ENCODE results near the gene TCIRG1.
A peak's percentile ranks its signal among the peaks of the same experiment; 100 is the strongest.

Gene TCIRG1

DNA sequence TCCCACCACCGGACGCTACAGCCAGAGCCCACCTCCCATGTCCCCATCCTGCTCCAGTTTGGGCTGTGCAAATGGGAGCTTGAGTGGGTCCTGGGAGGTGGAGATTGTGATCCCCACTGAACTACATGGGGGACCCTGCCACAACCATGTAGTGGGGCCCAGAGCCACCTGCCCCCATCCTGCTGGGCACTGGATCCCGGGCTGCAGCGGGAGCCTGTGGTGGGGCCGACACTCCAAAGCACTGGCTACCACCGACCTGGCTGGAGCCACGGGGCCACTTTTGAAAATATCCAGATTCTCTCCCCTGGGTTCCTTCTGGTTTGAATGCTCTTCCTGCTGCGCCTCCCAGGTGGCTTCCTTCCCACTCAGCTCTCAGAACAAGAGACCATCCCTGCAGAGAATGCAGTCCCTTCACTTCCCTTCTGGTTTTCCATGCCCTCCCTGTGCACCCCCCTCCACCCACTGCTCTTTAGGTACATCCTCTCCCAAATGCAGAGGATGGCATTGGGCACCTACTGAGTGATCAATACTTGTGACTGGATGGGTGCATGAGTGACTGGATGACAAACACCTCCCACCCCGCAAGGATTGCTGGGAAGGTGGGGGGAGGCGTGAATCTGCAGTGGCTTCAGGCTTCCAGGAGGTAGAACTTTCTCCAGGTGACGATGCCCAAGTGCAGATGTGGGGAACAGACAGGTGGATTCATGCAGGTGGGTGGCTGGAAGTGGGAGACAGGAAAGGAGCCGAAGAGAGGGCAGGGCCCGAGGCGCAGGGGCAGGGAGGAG lies 34.1 kb upstream of the TCIRG1 start:
- no peak for DNase-seq (ENCODE audit: low spot score)

DNA sequence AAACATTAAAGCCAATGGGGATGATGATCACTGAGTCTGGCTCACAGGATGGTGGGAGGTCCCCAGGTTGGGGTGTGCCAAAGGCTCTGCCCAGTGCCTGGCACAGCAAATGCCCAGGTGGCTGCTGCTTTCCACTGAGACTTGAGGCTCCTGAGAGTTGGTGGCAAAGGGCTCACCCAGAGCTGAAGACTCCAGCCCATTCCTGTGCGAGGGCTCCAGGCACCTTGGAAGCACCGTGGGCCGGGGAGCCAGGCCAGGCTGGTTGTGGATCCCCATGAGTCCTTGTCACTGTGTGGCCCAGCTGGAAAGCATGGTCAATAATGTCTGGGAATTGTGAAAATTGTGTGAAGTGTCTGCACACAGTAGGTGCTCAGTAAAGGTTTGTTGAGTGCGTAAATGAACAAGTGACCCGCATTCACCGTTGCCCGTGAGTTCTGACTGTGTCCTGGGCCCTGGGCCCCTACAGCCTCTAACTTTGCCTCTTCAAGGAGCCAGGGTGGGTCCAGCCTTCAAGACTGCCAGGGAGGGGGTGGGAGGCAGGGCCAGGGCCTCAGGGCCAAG lies 32.1 kb upstream of the TCIRG1 start:
- no peak for DNase-seq (ENCODE audit: low spot score)

DNA sequence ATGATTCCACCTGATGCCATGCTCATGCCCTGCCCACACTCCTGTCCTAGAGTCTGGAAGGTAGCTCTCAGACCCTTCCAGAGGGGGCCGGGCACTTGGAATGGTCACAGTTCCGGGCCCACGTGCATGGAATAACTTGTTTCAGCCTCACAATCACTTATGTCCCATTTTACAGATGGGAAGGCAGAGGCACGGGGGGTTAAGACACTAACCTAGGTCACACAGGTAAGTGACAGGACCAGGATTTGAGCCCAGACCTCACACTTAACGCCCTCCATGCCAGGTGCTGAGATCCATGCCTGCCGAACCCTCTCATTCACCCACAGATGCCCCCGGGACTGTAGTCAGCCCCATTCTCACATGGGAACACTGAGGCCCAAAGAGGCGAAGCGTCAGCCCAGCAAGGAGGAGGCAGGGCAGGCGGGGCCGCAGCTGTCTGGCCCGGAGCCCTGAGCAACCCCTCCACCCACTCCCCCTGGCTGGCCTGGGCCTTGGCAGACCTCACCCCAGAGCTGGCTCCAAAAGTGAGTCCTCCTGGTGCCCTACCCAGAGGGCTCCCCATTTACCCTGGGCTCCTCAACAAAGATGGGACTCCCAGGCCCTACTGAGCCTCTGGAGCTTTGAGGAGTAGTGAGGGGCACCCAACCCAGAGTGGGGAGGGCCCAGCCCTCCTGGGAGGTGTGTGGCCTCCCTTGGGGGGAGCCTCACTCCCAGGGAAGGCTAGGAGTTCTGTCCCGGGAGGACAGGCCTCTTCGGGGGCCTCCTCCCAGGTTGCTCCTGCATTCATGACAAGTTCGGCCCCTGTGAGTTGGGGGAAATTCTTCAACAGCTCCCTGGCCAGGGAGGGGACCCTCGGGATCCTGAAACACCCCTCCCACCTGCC lies 31.1 kb upstream of the TCIRG1 start:
- no peak for DNase-seq (ENCODE audit: low spot score)

DNA sequence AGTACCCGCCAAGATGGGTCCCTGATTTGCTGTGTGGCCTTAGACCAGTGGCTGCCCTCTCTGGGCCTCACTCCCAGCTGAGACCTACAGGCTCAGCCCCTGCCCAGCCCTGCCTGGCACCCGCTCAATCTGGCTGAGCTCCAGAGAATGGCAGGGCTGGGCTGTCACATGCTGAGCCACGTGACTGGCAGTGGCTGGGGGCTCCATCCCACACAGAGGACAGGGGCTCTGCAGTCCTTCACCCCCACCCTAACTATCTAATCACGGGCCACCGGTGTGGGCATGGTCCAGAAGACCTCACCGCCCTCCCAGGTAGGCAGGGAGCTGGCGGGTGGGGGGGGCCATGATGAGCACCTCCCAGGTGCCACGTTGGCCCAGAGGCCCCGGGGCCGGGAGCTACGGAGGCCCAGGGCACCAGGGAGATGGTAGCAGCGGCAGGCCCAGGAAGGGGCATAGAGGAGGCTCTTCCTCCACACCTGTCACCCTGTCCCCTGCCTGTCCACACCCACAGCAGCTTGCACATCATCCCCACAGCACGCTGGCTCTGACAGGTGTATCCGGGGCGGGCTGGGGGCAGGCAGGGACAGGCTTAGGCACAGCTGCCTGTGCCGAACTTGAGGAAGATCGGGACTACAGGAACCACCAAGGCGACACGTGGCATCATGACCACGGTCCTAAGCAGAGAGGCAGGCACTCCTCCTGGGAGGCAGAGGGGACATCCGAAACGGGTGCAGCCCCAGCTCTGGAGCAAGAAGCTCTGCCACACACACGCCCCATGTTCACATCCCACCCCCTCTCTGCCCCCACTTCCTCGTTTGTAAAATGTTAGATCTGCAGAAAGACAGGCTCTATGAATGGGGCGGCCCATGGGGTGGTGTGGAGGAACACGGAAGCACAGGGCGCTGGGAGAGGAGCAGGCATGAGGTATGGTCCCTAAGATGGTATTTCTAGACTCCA lies 30.2 kb upstream of the TCIRG1 start:
- DNase-seq (ENCODE audit: low spot score): no peak

DNA sequence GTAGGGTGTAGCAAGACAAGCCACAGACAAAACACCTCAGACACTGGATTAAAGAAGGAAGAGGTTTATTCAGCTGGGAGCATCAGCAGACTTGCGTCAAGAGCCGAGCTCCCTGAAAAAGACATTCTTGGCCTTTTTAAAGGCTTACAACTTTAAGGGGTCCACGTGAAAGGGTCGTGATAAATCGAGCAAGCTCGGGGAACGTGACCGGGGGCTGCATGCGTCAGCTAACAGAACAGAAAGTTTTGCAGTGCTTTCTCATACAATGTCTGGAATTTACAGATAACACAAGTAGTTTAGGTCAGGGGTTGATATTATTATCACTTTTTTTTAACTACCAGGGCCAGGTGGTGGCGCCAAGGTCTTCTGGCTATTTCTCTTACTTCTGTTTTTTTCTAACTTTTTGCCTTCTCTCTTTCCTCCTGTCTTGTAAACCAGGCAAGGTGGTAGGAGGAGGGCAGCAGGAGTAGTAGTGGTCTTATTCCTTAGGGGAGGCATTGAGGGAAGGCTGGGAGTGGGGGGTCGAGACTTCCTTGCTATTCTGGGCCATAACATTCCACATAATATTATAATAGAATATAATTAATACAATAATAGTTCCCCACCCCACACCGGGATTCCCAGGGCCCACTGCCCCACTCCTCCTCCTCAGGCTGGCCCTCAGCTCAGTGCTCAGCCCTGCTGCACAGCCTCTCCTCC lies 29.3 kb upstream of the TCIRG1 start:
- no peak for DNase-seq (ENCODE audit: low spot score)

DNA sequence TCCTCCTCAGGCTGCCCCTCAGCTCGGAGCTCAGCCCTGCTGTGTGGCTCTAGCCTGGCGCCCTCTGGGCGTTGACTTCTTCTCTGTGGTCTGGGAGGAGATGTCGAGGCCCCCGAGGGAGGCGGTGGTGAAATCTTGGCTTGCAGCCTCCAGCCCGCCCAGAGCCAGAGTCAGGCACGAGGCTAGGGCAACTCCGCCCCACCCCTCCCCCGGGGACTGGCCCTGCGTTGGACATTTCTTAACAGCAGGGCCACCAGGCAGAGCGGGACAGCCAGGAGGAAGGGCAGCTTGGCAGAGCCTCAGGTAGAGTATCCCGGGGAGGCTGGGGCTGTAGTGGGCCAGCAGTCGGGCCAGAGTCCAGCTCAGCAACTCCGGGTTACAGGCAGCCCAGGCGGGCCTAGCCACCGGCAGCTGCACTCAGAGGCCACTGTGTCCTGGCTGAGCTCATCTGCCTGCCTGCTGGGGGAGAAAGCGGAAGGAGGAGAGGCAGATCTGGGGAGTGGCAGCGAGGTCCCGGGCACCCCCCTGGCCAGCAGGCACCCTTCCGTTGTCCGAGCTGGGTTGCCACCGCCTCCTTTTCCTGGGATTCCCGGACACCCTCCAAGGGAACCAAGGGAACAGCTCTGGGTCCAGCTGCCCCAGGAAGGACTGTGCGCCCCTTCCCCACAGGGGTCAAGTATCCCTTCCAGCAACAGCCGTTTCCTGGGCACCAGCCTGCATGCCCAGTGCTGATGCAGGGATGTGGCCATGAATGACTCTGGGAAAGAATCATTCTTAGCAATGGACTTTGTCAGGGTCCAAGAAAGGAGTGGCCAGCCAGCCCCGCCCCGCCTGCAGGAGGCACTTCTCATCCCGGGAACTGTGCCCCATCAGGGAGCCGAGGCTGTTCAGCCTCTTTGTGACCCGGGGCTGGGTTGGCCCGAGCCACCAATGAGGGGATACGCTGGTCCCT lies 28.5 kb upstream of the TCIRG1 start, which contains the start of gene ALDH3B1:
TSS of gene ALDH3B1 (plus strand) at position 238 of the 952 bp plus-strand sequence. CDS start 4,971 bp downstream, outside the sequence.
- peak; percentile 81 for DNase-seq (ENCODE audit: low spot score)

DNA sequence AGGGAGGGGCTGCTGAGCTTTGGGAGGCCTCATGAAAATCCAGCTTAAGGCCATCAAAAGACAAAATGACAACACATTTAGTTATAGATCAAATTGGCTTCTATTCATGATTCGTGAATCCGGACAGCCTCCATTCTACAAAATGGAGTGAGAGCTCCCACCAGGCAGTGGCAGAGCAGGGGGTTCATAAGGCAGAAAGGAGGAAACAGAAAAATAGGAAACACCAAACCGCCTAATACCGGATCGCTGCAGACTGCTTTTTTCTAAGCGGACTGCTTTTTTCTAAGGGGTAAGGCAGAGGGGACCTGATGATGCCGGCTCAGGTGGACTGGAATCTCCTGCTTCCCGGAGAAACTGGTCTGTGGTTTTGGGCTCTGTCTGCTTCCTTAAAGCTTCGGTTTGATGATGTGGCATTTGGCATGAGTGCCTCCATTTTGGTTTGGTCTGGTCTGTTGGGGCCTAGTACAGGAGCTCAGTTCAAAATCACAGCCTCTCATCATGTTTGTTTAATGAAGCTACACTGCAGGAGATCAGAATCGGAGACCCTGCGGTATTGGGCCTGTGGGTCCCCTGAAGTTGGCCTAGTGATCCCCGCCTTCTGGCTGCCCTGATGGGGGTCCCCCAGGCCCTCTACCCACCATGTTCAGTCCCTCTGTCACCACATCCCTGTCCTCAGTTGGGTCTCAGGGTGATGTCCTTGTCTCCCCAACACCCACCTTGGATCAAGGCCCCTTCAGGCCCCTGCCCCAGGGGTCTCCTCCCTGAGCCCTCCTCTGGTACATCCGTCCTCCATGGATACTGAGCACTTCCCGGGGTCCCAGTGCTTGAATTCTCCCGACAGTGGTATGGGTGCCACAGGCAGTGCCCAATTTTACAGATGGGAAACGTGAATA lies 27.5 kb upstream of the TCIRG1 start:
- no peak for DNase-seq (ENCODE audit: low spot score)

DNA sequence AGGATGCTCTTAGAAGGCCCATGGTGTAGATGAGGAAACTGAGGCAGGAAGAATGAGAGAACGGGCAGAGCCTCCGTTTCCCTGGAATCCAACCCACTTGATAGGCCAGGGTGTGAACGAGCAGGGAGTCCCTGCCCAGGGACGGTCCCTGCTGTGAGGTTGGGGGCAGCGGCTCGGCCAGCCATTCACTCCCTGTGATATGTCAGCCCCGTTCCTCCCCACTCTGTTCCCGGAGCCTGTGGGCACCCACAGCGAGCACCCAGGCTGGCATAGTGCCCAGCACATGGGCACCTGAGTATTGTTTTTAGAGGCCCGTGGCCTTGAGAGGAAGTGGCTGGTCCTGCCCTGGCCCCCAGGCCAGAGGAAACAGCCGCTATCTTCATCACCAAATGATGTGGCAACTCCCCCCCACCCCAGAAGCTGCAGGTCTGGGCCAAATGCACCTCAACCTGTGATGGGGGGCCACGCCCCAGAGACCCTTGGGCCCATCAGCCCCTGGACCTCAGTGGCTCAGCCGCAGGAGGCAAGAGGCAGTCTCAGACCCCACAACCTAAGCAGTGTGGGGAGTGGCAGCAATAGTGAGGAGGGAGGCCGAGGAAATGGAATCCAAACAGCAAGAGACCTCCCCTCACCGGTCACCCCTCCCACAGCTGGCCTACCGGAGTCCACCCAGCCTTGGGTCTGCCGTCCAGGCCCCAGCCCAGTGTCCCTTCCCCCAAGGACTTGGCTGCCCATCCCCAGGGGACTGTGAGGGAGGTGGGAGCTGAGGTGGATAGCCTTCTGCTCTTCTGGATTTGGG lies 26.6 kb upstream of the TCIRG1 start:
- DNase-seq (ENCODE audit: low spot score): no peak

DNA sequence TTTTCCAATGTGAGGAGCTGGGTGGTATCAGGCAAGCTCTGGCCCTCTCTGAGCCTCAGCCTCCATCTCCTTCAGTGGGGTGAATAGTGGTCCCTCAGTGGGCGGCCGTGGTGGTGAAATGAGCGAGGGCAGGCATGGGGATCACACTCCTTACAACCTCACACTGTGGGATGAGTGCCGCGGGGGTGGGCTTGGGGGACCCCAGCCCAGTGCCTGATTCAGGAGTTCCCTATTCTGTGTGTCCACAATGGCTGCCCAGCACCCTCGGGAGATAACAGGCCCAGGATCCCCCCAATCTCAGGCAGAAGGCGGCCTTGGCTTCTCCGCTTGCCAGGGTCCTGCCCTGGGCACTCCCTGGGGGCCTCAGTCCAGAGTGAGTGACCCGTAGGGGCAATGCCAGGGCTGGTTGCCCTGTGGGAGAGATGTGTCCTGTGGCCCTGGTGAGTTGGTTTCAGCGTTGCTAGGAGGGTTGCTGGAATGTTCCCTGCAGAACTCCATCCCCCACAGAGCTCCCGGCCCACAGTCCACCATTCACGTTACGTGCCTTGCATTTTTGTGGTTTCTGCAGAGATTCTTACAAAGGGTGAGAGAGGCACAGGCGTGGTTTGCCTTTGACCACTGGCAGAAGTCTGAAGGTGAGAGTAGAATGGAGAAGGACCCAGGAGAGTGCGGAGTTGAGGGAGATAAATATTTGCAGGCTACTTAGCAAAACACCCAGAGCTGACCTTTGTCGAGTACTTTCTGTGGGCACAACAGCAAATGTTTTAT lies 25.8 kb upstream of the TCIRG1 start:
- no peak for DNase-seq (ENCODE audit: low spot score)

DNA sequence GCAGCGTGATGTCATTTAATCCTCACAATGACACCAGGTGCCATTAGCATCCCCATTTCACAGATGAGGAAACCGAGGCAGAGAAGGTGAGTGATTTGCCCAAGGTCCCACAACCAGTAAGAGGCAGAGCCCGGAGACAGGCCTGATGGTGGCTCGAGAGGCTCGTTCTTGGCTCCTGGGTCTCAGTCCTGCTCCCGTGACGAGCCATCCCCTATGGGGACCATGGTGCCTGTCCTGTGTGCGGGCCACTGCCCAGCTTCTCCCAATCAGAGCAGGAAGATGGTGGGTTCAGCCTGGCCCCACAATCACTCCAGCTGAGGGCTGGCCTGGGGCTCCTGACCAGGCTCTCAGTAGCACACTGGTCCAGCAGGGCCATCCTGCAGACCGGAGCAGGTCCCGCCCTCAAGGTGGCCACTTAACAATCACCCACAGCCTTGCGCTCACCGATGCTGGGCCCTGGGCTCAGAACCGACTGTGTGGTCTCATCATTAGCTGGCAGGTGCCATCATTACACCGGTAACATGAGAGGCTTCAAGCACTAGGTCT lies 25.1 kb upstream of the TCIRG1 start:
- no peak for DNase-seq (ENCODE audit: low spot score)

DNA sequence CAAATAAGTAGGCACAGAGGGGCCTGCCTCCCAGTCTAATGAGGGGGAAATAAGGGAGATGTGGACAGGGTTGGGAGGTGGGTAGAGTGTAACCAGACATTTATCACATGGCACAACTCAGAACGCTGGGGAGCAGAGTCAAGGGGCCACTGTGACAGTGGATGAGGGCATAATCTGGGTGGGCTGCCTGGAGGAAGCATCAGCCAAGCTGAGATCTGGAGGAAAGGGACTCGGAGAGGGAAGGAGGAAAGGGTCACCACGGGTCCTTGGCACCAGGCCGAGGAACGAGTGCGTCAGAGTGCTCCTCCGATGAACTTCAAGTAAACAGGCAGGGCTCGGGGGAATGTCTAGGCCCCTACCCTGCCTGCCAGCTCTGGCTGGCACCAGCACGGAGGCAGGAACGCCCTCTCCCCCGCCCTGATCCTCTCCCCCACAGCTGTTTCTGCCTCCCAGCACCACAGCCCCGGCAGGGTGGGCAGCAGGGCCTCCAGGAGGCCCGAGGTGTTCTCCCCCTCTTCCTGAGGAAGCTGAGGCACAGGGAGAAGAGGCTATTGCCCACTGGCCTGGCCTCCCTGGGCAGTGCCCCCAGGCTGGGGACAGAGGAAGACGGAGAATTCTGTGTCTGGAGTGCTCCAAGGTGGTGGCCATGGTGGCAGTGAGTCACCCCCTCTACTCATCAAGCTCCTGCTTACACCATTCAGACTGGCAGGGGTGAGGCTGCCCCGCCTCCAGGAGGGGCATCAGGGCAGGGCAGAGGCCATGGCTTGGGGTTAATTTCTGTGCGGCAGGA lies 24.5 kb upstream of the TCIRG1 start:
- no peak for DNase-seq (ENCODE audit: low spot score)

DNA sequence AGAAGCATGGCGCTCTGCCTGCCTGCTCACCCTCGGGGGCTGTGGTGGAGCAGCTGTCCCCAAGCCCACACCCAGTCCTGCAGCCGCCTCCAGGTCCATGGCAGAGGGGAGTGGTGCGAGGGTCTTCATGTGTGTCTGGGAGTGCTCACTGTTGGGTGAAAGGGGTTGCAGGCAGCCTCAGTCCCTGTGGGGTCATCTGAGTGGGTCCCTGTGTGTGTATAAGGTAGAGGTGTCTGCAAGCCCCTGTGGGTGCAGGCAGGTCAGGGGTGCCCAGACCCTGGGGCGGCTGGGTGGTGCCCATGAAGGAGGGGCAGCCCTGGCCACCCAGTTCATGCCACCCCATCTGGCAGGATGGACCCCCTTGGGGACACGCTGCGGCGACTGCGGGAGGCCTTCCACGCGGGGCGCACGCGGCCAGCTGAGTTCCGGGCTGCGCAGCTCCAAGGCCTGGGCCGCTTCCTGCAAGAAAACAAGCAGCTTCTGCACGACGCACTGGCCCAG lies 23.8 kb upstream of the TCIRG1 start:
- DNase-seq (ENCODE audit: low spot score): no peak

DNA sequence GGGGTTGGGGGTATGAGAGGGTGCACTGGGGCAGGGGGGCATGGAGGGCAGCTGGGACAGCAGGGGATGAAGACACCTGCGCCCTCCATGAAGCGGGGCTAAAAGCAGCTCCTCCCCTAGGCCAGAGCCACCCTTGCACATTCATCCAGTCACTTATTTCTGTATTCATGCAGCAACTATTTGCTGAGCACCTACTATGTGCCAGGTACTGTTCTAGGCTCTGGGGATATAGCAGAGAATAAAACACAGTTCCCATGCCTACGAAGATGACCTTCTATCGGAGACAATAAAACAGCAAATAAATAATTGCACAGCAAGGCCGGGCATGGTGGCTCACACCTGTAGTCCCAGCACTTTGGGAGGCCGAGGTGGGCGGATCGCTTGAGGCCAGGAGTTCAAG lies 23.4 kb upstream of the TCIRG1 start:
- no peak for DNase-seq (ENCODE audit: low spot score)

DNA sequence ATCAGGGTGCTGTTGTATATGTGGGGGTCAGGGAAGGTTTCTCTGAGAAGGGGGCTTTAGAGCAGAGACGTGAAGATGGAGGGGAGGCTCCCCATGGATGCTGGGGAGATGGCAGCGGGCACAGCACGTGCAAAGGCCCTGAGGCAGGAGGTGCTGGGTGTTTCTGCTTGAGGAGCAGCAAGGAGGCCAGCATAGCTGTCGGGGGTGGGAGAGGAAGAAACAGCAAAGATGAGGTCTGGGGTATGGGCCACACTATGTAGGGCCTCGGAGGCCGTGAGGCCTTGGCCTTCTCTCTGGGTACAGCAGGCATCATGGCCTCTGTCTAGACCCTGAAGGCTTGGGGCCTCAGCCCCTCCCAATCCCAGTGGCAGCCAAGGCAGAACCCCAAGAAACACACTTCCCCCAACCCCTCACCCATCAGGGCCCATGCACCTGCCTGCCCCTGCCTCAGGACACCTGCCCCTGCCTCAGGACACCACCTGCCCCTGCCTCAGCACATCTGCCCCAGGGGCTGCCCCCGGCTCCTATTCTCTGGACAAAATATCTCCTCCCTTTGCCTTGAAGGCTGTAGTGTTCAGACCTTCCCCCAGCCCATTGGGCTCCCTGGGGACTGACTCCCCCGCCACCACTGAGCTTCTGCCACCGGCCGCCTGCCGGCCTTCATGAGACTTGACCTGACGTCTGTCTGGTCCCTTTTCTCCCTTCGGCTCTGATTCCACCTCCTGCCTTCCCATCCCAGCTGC lies 22.5 kb upstream of the TCIRG1 start:
- DNase-seq (ENCODE audit: low spot score): no peak
